Spleen (tissue), 7 donors: Measurements from ENCODE around the gene CLMN.

Experiments used
- POLR2A ChIP-seq, 3 donors: fragments of 450-650 bp; IDR thresholded peaks; one replicate each; pipeline ENCODE4 v1.5.1; 2017; ENCODE audit warnings: antibody characterized with exemption in 3 of 3, mild to moderate bottlenecking in 1 of 3
- POLR2AphosphoS5 ChIP-seq, 3 donors: sonication (generic); formaldehyde crosslinking; IDR thresholded peaks; one replicate each; pipeline ENCODE4 v1.5.1; 2017; ENCODE audit warnings: antibody characterized with exemption in 3 of 3
- TF ChIP-seq, protein P1 (sequence below), 11 experiments: fragments of 200-600 bp in 7 of 11; fragments of 450-650 bp in 4 of 11; sonication (generic) in 4 of 11; IDR thresholded peaks in 8 of 11; conservative IDR thresholded peaks in 3 of 11; 1 replicate in 7 of 11; 2 replicates in 4 of 11; pipeline versions ENCODE4 v1.4.0 to v1.8.0; 2016 to 2021; ENCODE audit warnings: antibody characterized with exemption in 11 of 11, inconsistent platforms in 4 of 11, mild to moderate bottlenecking in 1 of 11
- donor health status: DM: no; HTN: no; CAD: no; lungs with moderate emphysema.
- donor health status: DM: no; HTN: no; CAD: no.
- donor health status: DM: no; HTN: no; CAD: no.

DNA sequence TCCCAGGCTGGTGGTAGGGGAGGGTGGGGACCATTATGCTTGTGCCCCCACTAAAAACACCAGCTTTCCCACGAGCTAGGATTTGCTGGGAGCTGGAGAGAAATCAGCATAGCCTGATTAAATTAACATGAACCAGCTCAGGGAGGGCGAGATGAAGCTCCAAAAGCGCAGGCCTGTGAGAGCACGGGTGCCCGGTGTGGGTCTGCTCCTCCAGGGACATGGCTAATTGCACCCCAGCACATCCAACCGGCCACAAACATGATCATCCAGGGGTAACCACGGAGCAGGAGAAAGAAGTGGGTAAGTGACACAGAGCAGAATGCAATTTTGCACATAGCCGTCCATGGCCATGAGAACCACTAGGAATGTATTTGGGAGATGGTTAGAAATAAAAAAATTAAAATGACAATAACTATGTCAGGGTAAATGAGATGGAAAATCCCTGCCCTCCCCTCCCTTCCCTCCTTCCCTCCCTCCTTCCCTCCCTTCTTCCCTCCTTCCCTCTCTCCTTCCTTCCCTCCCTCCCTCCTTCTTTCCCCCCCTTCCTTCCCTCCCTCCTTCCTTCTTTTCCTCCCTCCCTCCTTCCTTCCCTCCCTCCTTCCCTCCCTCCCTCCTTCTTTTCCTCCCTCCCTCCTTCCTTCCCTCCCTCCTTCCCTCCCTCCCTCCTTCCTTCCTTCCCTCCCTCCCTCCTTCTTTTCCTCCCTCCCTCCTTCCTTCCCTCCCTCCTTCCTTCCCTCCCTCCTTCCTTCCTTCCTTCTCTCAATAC, 26.9 kb downstream of the CLMN start:
- TF ChIP-seq POLR2A (IDR thresholded peaks at IDR 0.05), result no peak
- TF ChIP-seq POLR2AphosphoS5 (IDR thresholded peaks at IDR 0.05), result no peak
- TF ChIP-seq, protein P1, sequence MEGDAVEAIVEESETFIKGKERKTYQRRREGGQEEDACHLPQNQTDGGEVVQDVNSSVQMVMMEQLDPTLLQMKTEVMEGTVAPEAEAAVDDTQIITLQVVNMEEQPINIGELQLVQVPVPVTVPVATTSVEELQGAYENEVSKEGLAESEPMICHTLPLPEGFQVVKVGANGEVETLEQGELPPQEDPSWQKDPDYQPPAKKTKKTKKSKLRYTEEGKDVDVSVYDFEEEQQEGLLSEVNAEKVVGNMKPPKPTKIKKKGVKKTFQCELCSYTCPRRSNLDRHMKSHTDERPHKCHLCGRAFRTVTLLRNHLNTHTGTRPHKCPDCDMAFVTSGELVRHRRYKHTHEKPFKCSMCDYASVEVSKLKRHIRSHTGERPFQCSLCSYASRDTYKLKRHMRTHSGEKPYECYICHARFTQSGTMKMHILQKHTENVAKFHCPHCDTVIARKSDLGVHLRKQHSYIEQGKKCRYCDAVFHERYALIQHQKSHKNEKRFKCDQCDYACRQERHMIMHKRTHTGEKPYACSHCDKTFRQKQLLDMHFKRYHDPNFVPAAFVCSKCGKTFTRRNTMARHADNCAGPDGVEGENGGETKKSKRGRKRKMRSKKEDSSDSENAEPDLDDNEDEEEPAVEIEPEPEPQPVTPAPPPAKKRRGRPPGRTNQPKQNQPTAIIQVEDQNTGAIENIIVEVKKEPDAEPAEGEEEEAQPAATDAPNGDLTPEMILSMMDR (IDR thresholded peaks at IDR 0.05 in 8 of 11, conservative IDR thresholded peaks at IDR 0.05 in 3 of 11), result no peak
